PC-3 (cell line): ENCODE data around the gene HLCS. TPM values are rescaled to one million over a fixed set of nuclear protein-coding genes. Genes with fewer than 3 reads are reported as not detected.
A peak's percentile ranks its signal among the peaks of the same experiment; 100 is the strongest.

Source experiments
- ATAC-seq: fragments of 200-7000 bp; cut with Tn5 transposase; 2 replicates; pipeline ENCODE4 v1.9.1; 2020; ENCODE audit warnings: mild to moderate bottlenecking, moderate library complexity
- BruUV-seq: library from RNA; stranded (reverse); fragments of 400-500 nt; replicated peaks from 2 replicates; lab custom pipeline; 2021; lab: Mats Ljungman, UMichigan
- CTCF ChIA-PET: fragments of 300-600 bp; sonication (Branson Sonifier 250); formaldehyde crosslinking; loops from one replicate; lab custom pipeline; 2022; ENCODE audit warnings: antibody characterized with exemption; lab: Charles Lee
- POLR2A ChIA-PET: fragments of 300-600 bp; sonication (Branson Sonifier 250); formaldehyde crosslinking; loops from one replicate; lab custom pipeline; 2022; ENCODE audit warnings: antibody characterized with exemption; ENCODE audit not compliant: unreplicated experiment; lab: Charles Lee
- DNase-seq: peaks from one replicate; pipeline ENCODE4 v3.0.0-alpha.2; 2015
- H2AFZ ChIP-seq: fragments of 300-600 bp; sonication (generic); 2 replicates; pipeline ENCODE4 v1.6.0; 2016; ENCODE audit warnings: antibody characterized with exemption, low read length
- H3F3A ChIP-seq: fragments of 300-600 bp; sonication (generic); one replicate; pipeline ENCODE4 v1.6.0; 2017; ENCODE audit warnings: antibody characterized with exemption, low read length, control low read depth, mild to moderate bottlenecking; ENCODE audit not compliant: unreplicated experiment
- H3K27ac ChIP-seq: fragments of 300-600 bp; sonication (generic); 2 replicates; pipeline ENCODE4 v1.5.1; 2016; ENCODE audit warnings: mild to moderate bottlenecking, low read length
- H3K27me3 ChIP-seq: fragments of 300-600 bp; sonication (generic); 2 replicates; pipeline ENCODE4 v1.6.1; 2016; ENCODE audit warnings: low read length, mixed read lengths
- H3K36me3 ChIP-seq: fragments of 300-600 bp; sonication (generic); 2 replicates; pipeline ENCODE4 v1.6.1; 2016; ENCODE audit warnings: low read depth, mixed run types, low read length, mixed read lengths
- H3K4me1 ChIP-seq: fragments of 300-600 bp; sonication (generic); 2 replicates; pipeline ENCODE4 v1.5.1; 2016; ENCODE audit warnings: low read length; ENCODE audit not compliant: insufficient read depth
- H3K4me2 ChIP-seq: fragments of 300-600 bp; sonication (generic); 2 replicates; pipeline ENCODE4 v1.6.0; 2016; ENCODE audit warnings: low read length
- H3K4me3 ChIP-seq: fragments of 300-600 bp; sonication (generic); 2 replicates; pipeline ENCODE4 v1.5.1; 2016; ENCODE audit warnings: mild to moderate bottlenecking, low read length, mixed read lengths
- H3K79me2 ChIP-seq: fragments of 300-600 bp; sonication (generic); 2 replicates; pipeline ENCODE4 v1.6.1; 2017; ENCODE audit warnings: low read length, mixed read lengths
- H3K9ac ChIP-seq: fragments of 300-600 bp; sonication (generic); 2 replicates; pipeline ENCODE4 v1.6.0; 2016; ENCODE audit warnings: mild to moderate bottlenecking, low read length
- H3K9me2 ChIP-seq: fragments of 300-600 bp; sonication (generic); replicated peaks from 2 replicates; pipeline ENCODE4 v1.6.1; 2016; ENCODE audit warnings: mixed run types, low read length, mixed read lengths
- H3K9me3 ChIP-seq: fragments of 300-600 bp; sonication (generic); 2 replicates; pipeline ENCODE4 v1.6.1; 2016; ENCODE audit warnings: low read length, mixed read lengths
- H4K20me1 ChIP-seq: fragments of 300-600 bp; sonication (generic); 2 replicates; pipeline ENCODE4 v1.6.1; 2016; ENCODE audit warnings: low read length, mixed read lengths
- CTCF ChIP-seq: fragments of 300-600 bp; sonication (generic); conservative IDR thresholded peaks from 2 replicates; pipeline ENCODE4 v1.5.1; 2017; ENCODE audit warnings: antibody characterized with exemption, low read depth, mild to moderate bottlenecking, low read length
- EZH2 ChIP-seq: fragments of 300-600 bp; sonication (generic); IDR thresholded peaks from one replicate; pipeline ENCODE4 v1.6.1; 2017; ENCODE audit warnings: antibody characterized with exemption, mild to moderate bottlenecking, low read length; ENCODE audit not compliant: unreplicated experiment
- EZH2phosphoT487 ChIP-seq: fragments of 300-600 bp; sonication (generic); IDR thresholded peaks from 2 replicates; pipeline ENCODE4 v1.6.1; 2018; ENCODE audit warnings: mild to moderate bottlenecking, antibody characterized with exemption, low read length, borderline replicate concordance
- intact Hi-C: fragments of 100-400 bp; cut with micrococcal nuclease; formaldehyde crosslinking; loops from 2 replicates; pipeline ENCODE4 v1.9.0; 2023
- total RNA-seq: library from RNA; depleted of rRNA; stranded (reverse); fragments of >200 nt; gene quantifications from 2 replicates; pipeline ENCODE4 v1.2.3, GENCODE V29; 2014

The HLCS gene
- total RNA-seq, 1 experiment from 2014 or later: 44.1 TPM

- Histone ChIP-seq H2AFZ (no peak overlapping the region), H3K4me1 (peaks cover 22% of the 10 kb centered on the region), H3K36me3 (0 out of 2 replicates have a peak, but pooled peaks cover 8% of the 10 kb centered on the region), H4K20me1 (no peaks in the 10 kb centered on the region), H3K9me3 (no peaks in the 10 kb centered on the region), H3K27me3 (no peaks in the 10 kb centered on the region), H3K27ac (peak overlapping the region; percentile 68), H3K79me2 (peaks cover 16% of the 10 kb centered on the region; the same call in 1 of the 2 replicates), H3K4me2 (peak overlapping the region; percentile 23), H3F3A (no peaks in the 10 kb centered on the region), H3K4me3 (no peak overlapping the region), H3K9ac (peak overlapping the region; percentile 63), H3K9me2 (no peaks in the 10 kb centered on the region)
- CTCF ChIA-PET: interaction anchor here (0.9 to 1.0 kb wide), 2 partner anchors 10 to 104 kb away, joined by 3 to 12 read pairs; no protein-coding TSS in a partner anchor
- intact Hi-C loops: loop anchor here (1.0 to 5.0 kb wide), 5 partner anchors 171 to 506 kb away; no protein-coding TSS in a partner anchor
- DNase-seq (peak; percentile 48), ATAC-seq (peak; percentile 68)
- TSS peak; percentile 44 for BruUV-seq
- TF ChIP-seq EZH2 (no peak), CTCF (no peak), EZH2phosphoT487 (no peak)
- POLR2A ChIA-PET: interaction anchor here (0.5 to 0.6 kb wide), 2 partner anchors 148 to 570 kb away, joined by 4 to 7 read pairs; no protein-coding TSS in a partner anchor
These were observed 39.3 kb downstream of the HLCS start for GRCh38 chr21:36926989-36927718.

GRCh38 chr21:36923270-36923669, 43.2 kb downstream of the HLCS start:
- no peaks in the 10 kb centered on the region for H3K27me3 ChIP-seq
- no peaks in the 10 kb centered on the region for H3K9me3 ChIP-seq
- H3K9me2 ChIP-seq: no peaks in the 10 kb centered on the region
- H3K36me3 ChIP-seq: 0 out of 2 replicates have a peak, but pooled peaks cover 5% of the 10 kb centered on the region
- DNase-seq (no peak), ATAC-seq (no peak)
- TF ChIP-seq EZH2phosphoT487 (no peak), CTCF (no peak), EZH2 (no peak)
- no peaks in the 10 kb centered on the region for H3F3A ChIP-seq
- peaks cover 17% of the 10 kb centered on the region; the same call in 1 of the 2 replicates for H3K79me2 ChIP-seq
- ChIA-PET CTCF (no interaction called here), POLR2A (no interaction called here)
- H3K4me1 ChIP-seq: peaks cover 20% of the 10 kb centered on the region
- no peak overlapping the region for H3K4me2 ChIP-seq
- no peak overlapping the region for H3K9ac ChIP-seq
- BruUV-seq: no TSS peak
- no peaks in the 10 kb centered on the region for H4K20me1 ChIP-seq
- H3K27ac ChIP-seq: no peak overlapping the region
- no peak overlapping the region for H3K4me3 ChIP-seq
- H2AFZ ChIP-seq: no peak overlapping the region
- intact Hi-C loops: no loop called here

GRCh38 chr21:36922861-36923260, 43.6 kb downstream of the HLCS start:
- intact Hi-C loops: no loop called here
- H3K9me3 ChIP-seq: no peaks in the 10 kb centered on the region
- H3K4me3 ChIP-seq: no peak overlapping the region
- no peaks in the 10 kb centered on the region for H3K27me3 ChIP-seq
- ATAC-seq (no peak), DNase-seq (no peak)
- no peaks in the 10 kb centered on the region for H4K20me1 ChIP-seq
- peaks cover 20% of the 10 kb centered on the region for H3K4me1 ChIP-seq
- H3K9ac ChIP-seq: no peak overlapping the region
- no TSS peak for BruUV-seq
- ChIA-PET POLR2A (no interaction called here), CTCF (no interaction called here)
- no peaks in the 10 kb centered on the region for H3K9me2 ChIP-seq
- H3F3A ChIP-seq: no peaks in the 10 kb centered on the region
- 0 out of 2 replicates have a peak, but pooled peaks cover 5% of the 10 kb centered on the region for H3K36me3 ChIP-seq
- peaks cover 20% of the 10 kb centered on the region; the same call in 1 of the 2 replicates for H3K79me2 ChIP-seq
- no peak overlapping the region for H3K27ac ChIP-seq
- TF ChIP-seq CTCF (no peak), EZH2 (no peak), EZH2phosphoT487 (no peak)
- H3K4me2 ChIP-seq: no peak overlapping the region
- no peak overlapping the region for H2AFZ ChIP-seq
